Fibroblast of the aortic adventitia (primary cell): ENCODE measurements around the gene DBNDD1. TPM values are rescaled to one million over a fixed set of nuclear protein-coding genes. Genes with fewer than 3 reads are reported as not detected.
"Not testable (repeated sequence)": the region's sequence is repeated elsewhere in the genome, so short reads cannot be mapped to it uniquely, and the experiment has no call there.

Experiments used
- DNase-seq: peaks from one replicate; pipeline ENCODE4 v3.0.0-alpha.2; 2010; ENCODE audit warnings: low read depth
- H3K4me3 ChIP-seq: 2 replicates; pipeline ENCODE4 v1.5.1; 2011; ENCODE audit warnings: low read depth, mild to moderate bottlenecking, control low read depth, low read length, moderate library complexity
- total RNA-seq: library from RNA; depleted of rRNA; stranded (reverse); fragments of >200 nt; gene quantifications from 2 replicates; pipeline ENCODE4 v1.2.3, GENCODE V29; 2012; ENCODE audit warnings: low replicate concordance
- TF ChIP-seq, protein P1 (sequence below): IDR thresholded peaks from 2 replicates; pipeline ENCODE4 v1.5.1; 2011; ENCODE audit warnings: mild to moderate bottlenecking, low read length, control low read depth, inconsistent platforms; ENCODE audit not compliant: insufficient read depth

Gene DBNDD1
- total RNA-seq, 1 donor, result 1.7 TPM

DNA sequence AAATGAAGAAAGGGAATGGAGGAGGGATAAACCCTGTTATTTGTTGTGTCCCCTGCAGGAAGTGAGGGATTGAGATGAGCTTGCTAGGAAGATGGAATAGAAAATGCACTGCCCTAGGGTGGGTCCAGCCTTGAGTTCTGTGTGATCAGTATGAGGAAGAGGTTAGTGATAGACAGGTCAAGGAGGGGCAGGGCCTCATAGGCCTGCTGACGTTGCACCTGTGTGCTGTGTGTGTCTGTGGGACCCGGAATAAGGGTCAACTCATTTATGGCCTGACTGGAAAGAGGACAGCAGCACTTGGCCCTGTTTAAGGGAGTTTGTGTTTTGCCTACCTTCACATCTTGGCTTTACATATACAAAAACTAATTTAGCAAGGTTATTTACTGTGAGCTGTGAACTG, 44.4 kb downstream of the DBNDD1 start:
- no peak overlapping the region for H3K4me3 ChIP-seq
- TF ChIP-seq, protein P1, sequence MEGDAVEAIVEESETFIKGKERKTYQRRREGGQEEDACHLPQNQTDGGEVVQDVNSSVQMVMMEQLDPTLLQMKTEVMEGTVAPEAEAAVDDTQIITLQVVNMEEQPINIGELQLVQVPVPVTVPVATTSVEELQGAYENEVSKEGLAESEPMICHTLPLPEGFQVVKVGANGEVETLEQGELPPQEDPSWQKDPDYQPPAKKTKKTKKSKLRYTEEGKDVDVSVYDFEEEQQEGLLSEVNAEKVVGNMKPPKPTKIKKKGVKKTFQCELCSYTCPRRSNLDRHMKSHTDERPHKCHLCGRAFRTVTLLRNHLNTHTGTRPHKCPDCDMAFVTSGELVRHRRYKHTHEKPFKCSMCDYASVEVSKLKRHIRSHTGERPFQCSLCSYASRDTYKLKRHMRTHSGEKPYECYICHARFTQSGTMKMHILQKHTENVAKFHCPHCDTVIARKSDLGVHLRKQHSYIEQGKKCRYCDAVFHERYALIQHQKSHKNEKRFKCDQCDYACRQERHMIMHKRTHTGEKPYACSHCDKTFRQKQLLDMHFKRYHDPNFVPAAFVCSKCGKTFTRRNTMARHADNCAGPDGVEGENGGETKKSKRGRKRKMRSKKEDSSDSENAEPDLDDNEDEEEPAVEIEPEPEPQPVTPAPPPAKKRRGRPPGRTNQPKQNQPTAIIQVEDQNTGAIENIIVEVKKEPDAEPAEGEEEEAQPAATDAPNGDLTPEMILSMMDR, result no peak
- no peak for DNase-seq

DNA sequence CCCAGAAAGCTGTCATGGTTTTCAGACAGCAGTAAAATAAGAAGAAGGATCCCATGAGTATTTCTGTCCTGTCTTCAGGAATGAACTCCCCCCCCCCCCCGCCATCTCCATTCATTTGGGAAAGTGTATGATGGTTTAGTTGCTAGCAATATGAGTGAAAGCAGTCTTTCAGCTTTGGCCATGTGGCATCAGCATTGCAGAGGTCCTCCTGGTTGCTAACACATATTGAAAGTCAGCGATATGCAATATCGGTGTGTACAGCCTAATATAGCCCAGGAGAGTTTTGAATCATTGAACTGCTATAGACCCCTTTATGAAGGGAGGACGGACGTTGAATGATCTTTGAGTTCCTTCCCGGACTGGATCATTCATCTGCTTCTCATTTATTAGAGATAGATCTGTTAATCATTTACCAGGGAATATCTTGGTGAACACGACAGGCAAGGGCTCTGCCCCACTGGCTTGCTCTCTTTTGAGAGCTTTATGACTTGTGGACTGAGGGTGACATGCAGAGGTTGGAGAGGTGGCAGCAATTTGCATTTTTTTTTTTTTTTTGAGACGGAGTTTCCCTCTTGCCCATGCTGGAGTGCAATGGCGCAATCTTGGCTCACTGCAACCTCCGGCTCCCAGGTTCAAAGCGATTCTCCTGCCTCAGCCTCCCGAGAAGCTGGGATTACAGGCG, 45.5 kb downstream of the DBNDD1 start:
- TF ChIP-seq, protein P1, result no peak
- H3K4me3 ChIP-seq, result peak overlapping the region; percentile 97
- DNase-seq, result no peak

DNA sequence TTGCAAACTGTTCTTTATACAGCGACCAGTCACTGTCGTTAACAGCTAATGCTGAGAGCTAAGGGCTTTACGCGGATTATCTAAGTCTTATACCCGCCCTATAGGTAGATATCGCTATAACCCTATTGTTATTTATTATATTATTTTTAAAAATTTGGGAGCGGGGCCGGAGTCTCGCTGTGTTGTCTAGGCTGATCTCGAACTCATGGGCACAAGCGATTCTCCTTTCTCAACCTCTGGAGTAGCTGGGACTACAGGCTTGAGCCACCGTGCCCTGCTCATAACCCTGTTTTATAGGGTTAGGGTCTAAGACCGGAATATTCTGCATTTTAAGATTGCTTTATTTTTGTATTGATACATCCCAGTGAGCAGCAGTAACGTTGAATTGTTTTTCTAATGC, 46.0 kb downstream of the DBNDD1 start:
- H3K4me3 ChIP-seq, result peak overlapping the region; percentile 97
- no peak for DNase-seq
- TF ChIP-seq, protein P1, result no peak

DNA sequence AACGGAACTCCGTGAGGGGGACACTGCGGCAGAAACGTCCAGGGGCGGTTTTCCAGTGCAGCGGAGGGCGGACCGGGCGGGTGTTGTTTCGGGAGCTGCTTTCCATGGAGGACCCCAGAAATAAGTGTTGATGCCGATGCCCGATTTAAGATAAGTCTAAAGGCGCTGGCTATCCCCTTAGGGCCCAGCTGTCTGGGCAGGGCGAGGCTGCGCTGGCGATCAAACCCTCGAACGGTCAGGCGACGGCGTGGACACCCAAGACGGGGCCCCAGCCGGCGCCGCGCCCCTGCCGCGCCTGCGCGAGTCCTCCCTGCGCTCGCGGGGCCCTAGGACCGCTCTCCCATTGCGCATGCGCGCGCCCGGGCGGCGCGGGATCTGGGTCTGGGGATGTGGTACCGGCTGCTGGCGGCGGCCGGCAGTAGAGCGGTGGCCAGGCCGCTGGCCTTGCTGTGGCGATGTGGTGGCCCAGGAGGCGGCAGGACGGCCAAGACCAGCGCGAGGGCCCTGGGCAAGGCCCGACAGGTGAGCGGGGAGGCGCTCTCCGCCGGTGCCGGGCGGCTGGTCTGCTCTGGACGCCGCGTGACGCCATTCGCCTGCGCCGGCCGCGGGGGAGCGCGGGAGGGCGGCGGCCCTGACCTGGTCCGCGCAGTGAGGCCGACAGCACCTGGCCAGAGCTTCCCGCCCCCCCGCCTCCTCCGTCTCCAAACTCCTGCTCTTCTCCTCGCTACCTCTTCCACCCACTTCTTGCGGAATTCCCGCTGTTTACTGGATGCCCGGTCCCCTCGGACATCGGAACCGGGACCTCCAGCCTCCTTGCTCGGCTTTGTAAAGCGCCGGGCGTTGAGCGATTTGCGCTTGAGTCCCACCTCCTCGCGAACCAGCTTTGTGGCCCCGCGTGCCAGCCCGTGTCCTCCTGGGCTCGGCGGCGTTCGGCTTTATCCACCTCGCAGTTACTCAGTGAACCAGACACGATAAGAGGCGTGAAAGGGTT, 46.7 kb downstream of the DBNDD1 start:
- DNase-seq, result peak; percentile 87
- H3K4me3 ChIP-seq, result peak overlapping the region; percentile 97
- TF ChIP-seq, protein P1, result no peak

DNA sequence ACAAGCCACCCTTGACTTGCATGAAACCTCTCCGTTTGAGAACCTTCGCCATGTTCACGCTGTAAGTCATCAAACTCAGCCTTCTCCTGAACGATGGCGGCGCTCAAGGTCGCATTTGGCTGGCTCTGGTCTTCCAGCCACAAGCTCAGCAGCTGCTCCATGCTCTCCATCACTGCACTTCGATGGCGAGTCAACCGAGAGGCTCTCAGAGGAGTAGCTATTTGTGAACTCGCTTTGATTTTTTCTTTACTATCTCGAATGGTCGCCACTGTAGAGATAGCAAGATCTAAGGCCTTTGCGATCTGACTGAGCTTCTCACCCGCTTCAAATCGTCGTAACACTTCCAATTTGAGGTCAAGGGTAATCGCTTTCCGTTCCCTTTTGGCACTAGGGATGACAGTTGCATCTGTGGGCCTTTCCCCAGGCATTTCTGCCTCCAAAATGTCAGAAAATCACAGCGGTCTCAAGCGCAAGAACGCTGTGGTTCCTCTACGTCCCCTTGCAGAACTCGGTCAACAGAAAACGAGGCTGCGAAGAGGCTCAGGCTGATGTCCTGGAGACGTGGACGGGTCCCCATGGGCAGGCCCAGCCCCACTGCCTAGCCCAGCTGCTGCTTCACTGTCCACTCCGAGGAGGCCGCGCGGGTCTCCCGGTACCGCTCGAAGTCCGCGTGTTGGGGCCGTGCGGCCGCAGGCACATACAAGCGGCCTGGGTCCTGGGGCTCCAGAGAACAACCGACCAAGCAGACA, 47.6 kb downstream of the DBNDD1 start:
- TF ChIP-seq, protein P1, result no peak
- peak; percentile 3 for DNase-seq
- H3K4me3 ChIP-seq, result peak overlapping the region; percentile 97

DNA sequence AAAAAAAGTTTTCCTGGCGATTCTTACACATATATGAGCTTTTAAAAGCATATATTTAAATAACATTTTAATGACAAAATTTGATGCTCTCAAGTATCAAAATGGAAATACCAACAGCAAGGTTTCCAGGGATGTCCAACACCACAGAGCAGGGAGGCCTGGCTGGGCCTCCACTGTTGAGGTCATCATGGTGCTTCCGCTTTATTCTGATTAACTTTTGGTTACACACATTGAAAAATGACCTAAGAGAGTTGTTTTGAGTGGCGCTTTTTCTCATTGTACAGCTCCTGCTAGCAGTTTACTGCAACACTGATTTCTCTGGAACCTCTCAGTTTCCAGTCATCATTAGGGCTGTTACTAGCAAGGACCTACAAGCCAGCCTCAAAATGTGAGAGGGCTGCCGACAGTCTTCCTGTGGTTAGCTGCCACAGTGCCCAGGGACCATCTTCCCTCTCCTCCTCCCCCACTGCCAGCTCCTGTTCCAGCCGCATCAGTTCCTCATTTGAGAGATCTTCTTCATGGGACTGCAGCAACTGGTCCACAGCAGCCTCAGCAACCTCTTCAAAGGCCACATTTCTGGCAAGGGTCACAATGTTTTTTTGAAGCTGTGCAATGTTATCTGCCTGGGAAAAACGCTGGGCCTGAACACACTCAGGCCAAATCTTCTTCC, 49.4 kb downstream of the DBNDD1 start:
- TF ChIP-seq, protein P1, result no peak
- DNase-seq, result no peak
- no peak overlapping the region for H3K4me3 ChIP-seq

DNA sequence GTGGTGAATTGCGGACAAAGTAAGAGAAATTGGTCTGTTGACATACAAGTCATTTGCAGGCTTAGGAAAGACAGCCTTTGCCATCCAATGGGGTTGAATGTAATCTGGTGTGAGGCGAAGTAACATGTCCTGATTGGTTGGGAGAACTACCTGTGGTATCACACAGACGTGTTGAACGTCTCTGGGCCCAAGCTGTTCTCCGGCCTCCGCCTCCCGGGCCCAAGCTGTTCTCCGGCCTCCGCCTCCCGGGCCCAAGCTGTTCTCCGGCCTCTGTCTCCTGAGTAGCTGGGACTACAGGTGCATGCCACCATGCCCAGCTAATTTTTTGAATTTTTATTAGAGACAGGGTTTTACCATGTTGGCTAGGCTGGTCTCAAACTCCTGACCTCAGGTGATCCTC, 51.2 kb downstream of the DBNDD1 start:
- DNase-seq, result not testable (repeated sequence)

DNA sequence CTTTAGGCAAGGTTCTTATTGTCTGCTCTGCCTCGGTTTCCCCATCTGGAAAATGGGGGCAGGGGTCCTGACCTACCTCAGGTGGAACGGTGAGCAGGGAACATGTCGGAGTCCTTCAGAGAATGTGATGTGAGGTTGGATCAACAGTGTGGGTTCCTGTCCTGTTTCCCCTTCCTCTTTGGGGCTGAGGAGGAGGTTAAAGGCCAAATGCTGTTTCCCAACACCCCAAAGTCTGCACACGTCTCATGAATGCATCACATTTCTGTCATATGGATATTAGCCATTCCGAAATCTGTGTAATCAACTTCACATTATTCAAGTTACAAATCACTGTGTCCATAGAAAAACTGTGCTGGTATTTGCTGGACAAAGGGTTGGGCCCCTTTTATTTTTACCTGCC, 51.8 kb downstream of the DBNDD1 start:
- not testable (repeated sequence) for H3K4me3 ChIP-seq, DNase-seq

More for the DNA sequence above, 51.2 kb downstream of the DBNDD1 start:
- not testable (repeated sequence) for H3K4me3 ChIP-seq
